ENCODE measurements around the gene GARNL3. TPM values are rescaled to one million over a fixed set of nuclear protein-coding genes. Genes with fewer than 3 reads are reported as not detected.

Gene GARNL3
- polyA plus RNA-seq, 1 donor from 2014 or later, result 1.3 TPM

GRCh38 chr9:127356906-127357305, 92.3 kb downstream of the GARNL3 start:
- no peak overlapping the region for H3K4me3 Mint-ChIP-seq
- H3K9me3 Mint-ChIP-seq, result no peaks in the 10 kb centered on the region
- no peak overlapping the region for H3K27ac Mint-ChIP-seq
- H3K4me1 Mint-ChIP-seq, result no peaks in the 10 kb centered on the region
- no peaks in the 10 kb centered on the region for H3K27me3 Mint-ChIP-seq
- no peaks in the 10 kb centered on the region for H3K36me3 Mint-ChIP-seq

DNA sequence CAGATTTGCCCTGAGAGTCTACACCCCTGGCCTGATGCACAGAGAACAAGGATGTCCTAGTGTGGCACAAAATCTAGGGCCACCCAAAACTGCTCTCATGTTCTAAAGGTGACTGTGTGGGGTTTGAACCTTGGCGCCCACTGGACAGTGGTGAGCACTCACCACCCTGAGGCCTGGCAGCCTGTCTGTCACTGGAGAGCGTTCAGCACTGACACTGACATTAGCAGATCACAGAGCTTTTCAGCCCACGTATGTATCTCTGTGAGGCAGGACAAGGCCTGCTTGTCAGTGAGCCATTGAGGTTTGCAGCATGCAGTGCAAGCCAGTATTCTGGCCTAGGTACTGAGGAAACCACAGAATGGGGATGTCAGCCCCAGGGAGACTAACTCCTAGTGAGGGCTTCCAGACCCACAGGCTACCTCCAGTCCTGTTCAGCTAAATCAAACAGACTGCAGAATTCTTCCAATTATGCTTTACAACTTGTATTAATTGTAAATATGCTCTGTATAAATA, 93.5 kb downstream of the GARNL3 start:
- Mint-ChIP-seq H3K27ac (no peak overlapping the region), H3K4me1 (no peaks in the 10 kb centered on the region), H3K27me3 (no peaks in the 10 kb centered on the region)

GRCh38 chr9:127358770-127359169, 94.2 kb downstream of the GARNL3 start:
- Mint-ChIP-seq H3K9me3 (no peaks in the 10 kb centered on the region), H3K27me3 (no peaks in the 10 kb centered on the region)

More for the DNA sequence above, 93.5 kb downstream of the GARNL3 start:
- H3K9me3 Mint-ChIP-seq, result no peaks in the 10 kb centered on the region
- no peak overlapping the region for H3K4me3 Mint-ChIP-seq
- H3K36me3 Mint-ChIP-seq, result no peaks in the 10 kb centered on the region

DNA sequence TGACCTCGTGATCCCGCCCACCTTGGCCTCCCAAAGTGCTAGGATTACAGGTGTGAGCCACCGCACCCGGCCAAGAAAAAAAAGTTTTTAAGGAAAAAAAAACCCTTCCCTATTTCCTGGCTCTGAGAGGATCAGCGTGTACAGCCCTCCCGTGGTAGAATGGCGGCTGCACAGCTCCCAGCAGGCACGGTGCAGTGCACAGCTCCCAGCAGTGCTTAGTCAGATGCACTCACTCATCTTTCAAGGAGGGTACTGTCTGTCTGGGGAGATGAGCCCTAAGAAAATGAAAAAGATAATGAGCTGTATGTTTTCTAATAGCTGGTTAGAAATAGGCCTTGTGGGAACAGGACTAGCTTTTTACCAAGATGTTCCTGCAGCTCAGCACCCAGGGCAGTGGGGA, 95.7 kb downstream of the GARNL3 start:
- Mint-ChIP-seq H3K4me1 (peaks cover 0 to 1% (median 0%) of the 10 kb centered on the region in 3 donors), H3K36me3 (peaks cover 4% of the 10 kb centered on the region), H3K4me3 (no peak overlapping the region), H3K27ac (no peak overlapping the region), H3K9me3 (no peaks in the 10 kb centered on the region), H3K27me3 (no peaks in the 10 kb centered on the region)

More at GRCh38 chr9:127358770-127359169, 94.2 kb downstream of the GARNL3 start:
- Mint-ChIP-seq H3K27ac (no peak overlapping the region), H3K4me1 (no peaks in the 10 kb centered on the region), H3K36me3 (no peaks in the 10 kb centered on the region), H3K4me3 (no peak overlapping the region)

DNA sequence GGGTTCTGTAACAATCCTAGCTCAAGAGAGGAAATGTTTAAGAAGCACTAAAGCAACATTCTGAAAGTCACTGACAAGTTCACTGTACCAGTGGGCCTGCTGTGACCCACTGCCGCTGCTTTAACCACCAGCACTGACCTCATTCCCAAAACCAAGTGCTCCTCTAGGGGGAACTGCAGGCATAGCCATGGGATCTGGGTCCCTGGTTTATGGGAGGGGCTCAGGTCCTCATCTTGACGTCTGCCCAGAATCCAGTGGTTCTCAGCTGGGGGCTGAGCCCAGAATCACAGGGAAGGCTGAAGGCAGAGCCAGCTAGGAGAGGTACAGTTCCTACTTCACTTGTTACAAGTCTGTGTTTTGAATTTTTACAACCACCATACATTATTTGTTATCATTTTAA, 96.3 kb downstream of the GARNL3 start:
- peaks cover 0 to 1% (median 0%) of the 10 kb centered on the region in 3 donors for H3K4me1 Mint-ChIP-seq
- no peak overlapping the region for H3K4me3 Mint-ChIP-seq
- H3K27ac Mint-ChIP-seq, result no peak overlapping the region
- no peaks in the 10 kb centered on the region for H3K9me3 Mint-ChIP-seq
- H3K27me3 Mint-ChIP-seq, result no peaks in the 10 kb centered on the region
- H3K36me3 Mint-ChIP-seq, result peaks cover 4% of the 10 kb centered on the region

GRCh38 chr9:127361561-127361960, 97.0 kb downstream of the GARNL3 start:
- Mint-ChIP-seq H3K4me3 (no peak overlapping the region), H3K36me3 (peaks cover 6% of the 10 kb centered on the region), H3K27me3 (no peaks in the 10 kb centered on the region), H3K27ac (no peak overlapping the region), H3K9me3 (no peaks in the 10 kb centered on the region), H3K4me1 (peaks cover 0 to 1% (median 0%) of the 10 kb centered on the region in 3 donors)

DNA sequence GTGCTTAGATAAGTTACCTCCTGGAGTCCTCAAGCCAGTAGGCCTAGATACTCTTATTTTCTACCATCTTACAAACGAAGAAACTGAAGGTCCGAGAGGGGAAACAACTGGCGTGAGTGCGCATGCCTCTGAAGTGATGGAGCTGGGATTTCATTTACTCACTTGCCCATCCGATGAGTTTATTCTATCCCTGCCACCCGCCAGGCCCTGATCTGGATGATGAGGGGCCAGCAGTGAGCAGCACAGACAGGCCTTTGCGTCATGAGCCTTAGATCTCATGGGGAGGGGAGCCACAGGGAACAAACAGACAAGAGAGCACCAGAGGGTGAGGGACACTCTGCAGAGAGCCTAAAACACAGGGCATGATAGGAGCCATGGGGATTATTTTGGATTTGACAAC, 98.3 kb downstream of the GARNL3 start:
- no peaks in the 10 kb centered on the region for H3K27me3 Mint-ChIP-seq
- H3K27ac Mint-ChIP-seq, result no peak overlapping the region
- H3K9me3 Mint-ChIP-seq, result no peaks in the 10 kb centered on the region
- peaks cover 10% of the 10 kb centered on the region for H3K36me3 Mint-ChIP-seq
- H3K4me1 Mint-ChIP-seq, result peaks cover 0 to 1% (median 0%) of the 10 kb centered on the region in 3 donors
- H3K4me3 Mint-ChIP-seq, result no peak overlapping the region

DNA sequence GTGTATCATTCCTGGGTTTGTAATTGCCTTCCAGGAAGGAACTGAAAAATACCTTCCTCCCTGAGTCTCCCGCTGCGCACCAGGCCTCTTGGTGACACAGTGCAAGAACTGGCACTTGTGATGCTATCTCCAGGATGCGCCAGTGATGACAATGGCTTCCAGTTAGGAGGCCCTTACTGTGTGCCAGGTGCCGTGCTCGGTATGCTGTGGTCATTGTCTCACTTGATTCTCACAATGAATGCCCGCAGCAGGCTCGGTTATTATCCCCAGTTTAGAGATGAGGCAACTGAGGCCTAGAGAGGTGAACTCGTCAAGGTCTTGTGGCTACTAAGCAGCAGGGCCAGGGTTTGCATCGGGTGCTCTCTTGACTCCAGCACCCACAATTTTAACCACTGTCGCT, 100.9 kb downstream of the GARNL3 start:
- Mint-ChIP-seq H3K27ac (no peak overlapping the region), H3K4me1 (peaks cover 0 to 1% (median 0%) of the 10 kb centered on the region in 3 donors), H3K4me3 (no peak overlapping the region), H3K9me3 (no peaks in the 10 kb centered on the region), H3K27me3 (no peaks in the 10 kb centered on the region), H3K36me3 (peaks cover 10% of the 10 kb centered on the region)

DNA sequence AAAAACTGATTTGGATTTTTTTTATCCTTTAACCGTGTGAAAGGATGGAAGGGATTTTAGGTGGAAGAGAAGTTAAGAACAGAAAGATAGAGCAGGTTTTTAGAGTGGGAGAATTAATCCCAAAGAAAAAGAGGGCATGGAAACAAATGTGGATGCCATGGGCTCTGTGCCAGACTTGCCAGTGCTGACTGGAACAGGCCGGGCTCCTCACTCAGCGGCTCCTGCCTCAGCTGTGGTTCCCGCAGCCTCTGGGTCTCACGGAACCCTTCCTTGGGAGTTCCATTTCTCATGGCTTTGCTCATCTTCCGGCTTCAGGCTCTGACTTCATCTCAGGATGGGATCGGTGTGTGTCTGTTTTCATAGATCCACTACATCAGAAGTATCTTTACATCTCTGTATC, 102.0 kb downstream of the GARNL3 start:
- no peaks in the 10 kb centered on the region for H3K9me3 Mint-ChIP-seq
- no peak overlapping the region for H3K27ac Mint-ChIP-seq
- H3K4me1 Mint-ChIP-seq, result peaks cover 0 to 1% (median 0%) of the 10 kb centered on the region in 3 donors
- H3K4me3 Mint-ChIP-seq, result no peak overlapping the region
- H3K36me3 Mint-ChIP-seq, result peaks cover 10% of the 10 kb centered on the region
- no peaks in the 10 kb centered on the region for H3K27me3 Mint-ChIP-seq

- Mint-ChIP-seq H3K27ac (no peak overlapping the region), H3K27me3 (no peaks in the 10 kb centered on the region), H3K36me3 (peaks cover 13% of the 10 kb centered on the region)
Observed at GRCh38 chr9:127368852-127369402, 104.4 kb downstream of the GARNL3 start.

GRCh38 chr9:127369428-127369827, 104.9 kb downstream of the GARNL3 start:
- peaks cover 0 to 1% (median 0%) of the 10 kb centered on the region in 3 donors for H3K4me1 Mint-ChIP-seq
- H3K9me3 Mint-ChIP-seq, result no peaks in the 10 kb centered on the region
- H3K4me3 Mint-ChIP-seq, result no peak overlapping the region
- no peak overlapping the region for H3K27ac Mint-ChIP-seq
- peaks cover 8% of the 10 kb centered on the region for H3K36me3 Mint-ChIP-seq
- H3K27me3 Mint-ChIP-seq, result no peaks in the 10 kb centered on the region

More at GRCh38 chr9:127368852-127369402, 104.4 kb downstream of the GARNL3 start:
- H3K4me3 Mint-ChIP-seq, result no peak overlapping the region
- H3K9me3 Mint-ChIP-seq, result no peaks in the 10 kb centered on the region
- H3K4me1 Mint-ChIP-seq, result peaks cover 0 to 1% (median 0%) of the 10 kb centered on the region in 3 donors

GRCh38 chr9:127370147-127370579, 105.6 kb downstream of the GARNL3 start:
- no peak overlapping the region for H3K27ac Mint-ChIP-seq
- H3K9me3 Mint-ChIP-seq, result no peaks in the 10 kb centered on the region
- H3K4me1 Mint-ChIP-seq, result no peaks in the 10 kb centered on the region
- H3K36me3 Mint-ChIP-seq, result peaks cover 8% of the 10 kb centered on the region
- H3K4me3 Mint-ChIP-seq, result no peak overlapping the region
- no peaks in the 10 kb centered on the region for H3K27me3 Mint-ChIP-seq

GRCh38 chr9:127370672-127371648, 106.4 kb downstream of the GARNL3 start:
- Mint-ChIP-seq H3K36me3 (peaks cover 8% of the 10 kb centered on the region), H3K9me3 (no peaks in the 10 kb centered on the region)

DNA sequence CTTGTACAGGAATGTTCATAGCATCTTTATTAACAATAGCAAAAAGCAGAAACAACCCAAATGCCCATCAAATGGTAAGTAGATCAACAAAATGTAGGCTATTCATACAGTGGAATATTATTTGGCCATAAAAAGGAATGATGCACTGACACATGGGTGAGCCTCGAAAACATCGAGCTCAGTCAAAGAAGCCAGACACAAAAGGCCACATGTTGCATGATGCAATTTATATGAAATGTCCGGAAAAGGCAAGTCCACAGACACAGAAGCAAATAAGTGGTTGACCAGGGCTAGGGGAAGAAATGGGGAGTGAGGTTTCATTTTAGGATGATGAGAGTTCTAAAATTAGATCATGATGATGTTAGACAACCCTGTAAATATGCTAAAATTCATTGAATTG, 115.9 kb downstream of the GARNL3 start:
- H3K27ac Mint-ChIP-seq, result no peak overlapping the region
- no peak overlapping the region for H3K4me3 Mint-ChIP-seq
- peaks cover 6% of the 10 kb centered on the region for H3K27me3 Mint-ChIP-seq

More at GRCh38 chr9:127370672-127371648, 106.4 kb downstream of the GARNL3 start:
- H3K27me3 Mint-ChIP-seq, result no peaks in the 10 kb centered on the region
- H3K27ac Mint-ChIP-seq, result no peak overlapping the region
- no peak overlapping the region for H3K4me3 Mint-ChIP-seq
- H3K4me1 Mint-ChIP-seq, result no peaks in the 10 kb centered on the region

GRCh38 chr9:127382541-127382940, 118.0 kb downstream of the GARNL3 start:
- H3K4me3 Mint-ChIP-seq, result no peak overlapping the region
- no peaks in the 10 kb centered on the region for H3K4me1 Mint-ChIP-seq
- no peaks in the 10 kb centered on the region for H3K36me3 Mint-ChIP-seq
- H3K9me3 Mint-ChIP-seq, result peaks cover 0 to 3% (median 0%) of the 10 kb centered on the region in 3 donors
- H3K27ac Mint-ChIP-seq, result no peak overlapping the region
- peaks cover 3% of the 10 kb centered on the region for H3K27me3 Mint-ChIP-seq

More for the DNA sequence above, 115.9 kb downstream of the GARNL3 start:
- H3K36me3 Mint-ChIP-seq, result no peaks in the 10 kb centered on the region
- H3K4me1 Mint-ChIP-seq, result no peaks in the 10 kb centered on the region
- H3K9me3 Mint-ChIP-seq, result peaks cover 0 to 3% (median 0%) of the 10 kb centered on the region in 3 donors
